ENCODE measurements around the gene IGFBP7.

- TF ChIP-seq MYC (IDR thresholded peaks at IDR 0.05; ENCODE audit: low read depth, low read length) = no peak
- no peak for TF ChIP-seq CTCF (IDR thresholded peaks at IDR 0.05; ENCODE audit: low read depth, low read length)
- TF ChIP-seq POLR2A (IDR thresholded peaks at IDR 0.05; ENCODE audit: extremely low read depth, insufficient read length) = no peak
- TF ChIP-seq MAX (IDR thresholded peaks at IDR 0.05; ENCODE audit: low read depth, low read length) = no peak
Observed at GRCh38 chr4:57144466-57144865, 34.3 kb upstream of the IGFBP7 start.
